ENCODE results near the gene MTRF1.
"Not testable (repeated sequence)": the region's sequence is repeated elsewhere in the genome, so short reads cannot be mapped to it uniquely, and the experiment has no call there.

MTRF1 gene

DNA sequence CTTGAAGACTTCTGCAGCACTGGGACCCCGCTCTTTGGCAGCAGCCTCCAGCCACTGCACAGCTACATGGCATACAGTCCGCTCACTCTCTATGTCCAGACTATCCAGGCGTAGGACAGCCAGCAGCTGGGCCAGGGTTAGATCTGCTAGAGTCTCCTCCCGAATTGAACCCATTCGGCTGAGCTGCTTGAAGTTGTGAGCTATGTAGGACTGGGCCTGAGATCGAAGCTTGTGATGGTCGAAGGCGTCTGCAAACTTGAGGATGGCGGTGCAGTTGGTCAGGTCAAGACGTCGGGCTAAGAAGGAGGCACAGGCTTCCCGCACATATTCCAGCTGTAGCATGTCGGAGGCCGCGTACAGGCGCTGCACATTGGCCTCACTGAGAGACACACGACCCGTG lies 69.9 kb downstream of the MTRF1 start:
- H3K36me3 ChIP-seq (ENCODE audit: insufficient read depth, low read length), result 0 out of 2 replicates have a peak, but pooled peaks cover 5% of the 10 kb centered on the region
- no peak for TF ChIP-seq EZH2 (IDR thresholded peaks at IDR 0.05)
- no peak for TF ChIP-seq FOXP2 (optimal IDR thresholded peaks at IDR 0.05; ENCODE audit: control extremely low read depth, extremely low read length, insufficient read depth)
- no peak for TF ChIP-seq POLR2AphosphoS5 (IDR thresholded peaks at IDR 0.05; ENCODE audit: borderline replicate concordance, low read depth, low read length)
- no peak overlapping the region for H3K27ac ChIP-seq
- 0 out of 2 replicates have a peak, but pooled peaks cover 3% of the 10 kb centered on the region for H3K9me3 ChIP-seq (ENCODE audit: low read depth, low read length)
- DNase-seq (ENCODE audit: low read depth, low spot score), result no peak
- no peak overlapping the region for H3K9ac ChIP-seq (ENCODE audit: insufficient read length)
- no peak overlapping the region for H3K4me3 ChIP-seq

DNA sequence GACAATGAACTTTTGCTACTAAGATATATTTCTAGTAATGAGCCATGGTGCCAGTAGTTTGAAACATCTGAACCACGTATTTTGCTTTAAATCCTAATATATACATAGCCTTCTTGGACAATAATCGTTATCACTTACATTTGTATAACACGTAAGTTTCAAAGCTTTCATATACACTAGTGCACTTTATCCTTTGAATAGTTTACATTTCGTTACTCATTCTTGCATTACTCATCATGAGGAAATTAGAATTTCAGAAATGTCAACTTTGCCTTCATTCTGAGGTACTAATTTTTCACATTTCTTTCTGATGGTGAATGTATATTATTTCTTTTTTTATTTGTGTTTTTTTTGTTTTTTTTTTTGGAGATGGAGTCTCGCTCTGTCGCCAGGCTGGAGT lies 74.8 kb downstream of the MTRF1 start:
- Histone ChIP-seq H3K36me3 (ENCODE audit: insufficient read depth, low read length) (0 out of 2 replicates have a peak, but pooled peaks cover 5% of the 10 kb centered on the region), H3K27ac (no peak overlapping the region), H3K4me3 (no peak overlapping the region), H3K9me3 (ENCODE audit: low read depth, low read length) (no peaks in the 10 kb centered on the region), H3K9ac (ENCODE audit: insufficient read length) (no peak overlapping the region)
- no peak for DNase-seq (ENCODE audit: low read depth, low spot score)
- TF ChIP-seq POLR2AphosphoS5 (IDR thresholded peaks at IDR 0.05; ENCODE audit: borderline replicate concordance, low read depth, low read length) (no peak), EZH2 (IDR thresholded peaks at IDR 0.05) (no peak), FOXP2 (optimal IDR thresholded peaks at IDR 0.05; ENCODE audit: control extremely low read depth, extremely low read length, insufficient read depth) (no peak)

DNA sequence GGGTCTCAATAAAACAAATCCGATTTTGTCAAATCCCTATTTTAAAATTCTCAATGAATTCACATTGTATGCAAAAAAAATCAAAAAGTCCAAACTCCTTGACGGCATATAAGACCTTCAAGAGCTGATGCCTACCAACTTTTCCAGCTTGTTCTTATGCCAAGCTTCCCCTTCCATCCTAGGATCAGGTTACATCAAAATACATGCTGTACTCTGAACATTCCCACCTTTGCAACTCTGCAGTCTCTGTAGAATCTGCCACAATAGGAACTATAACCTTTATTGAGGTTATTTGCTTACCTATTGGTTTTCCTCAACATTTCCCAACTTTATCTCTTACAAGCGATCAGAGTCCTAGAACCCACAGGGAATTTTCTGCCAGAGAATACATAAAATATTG lies 76.9 kb downstream of the MTRF1 start:
- TF ChIP-seq EZH2 (IDR thresholded peaks at IDR 0.05), result no peak
- TF ChIP-seq FOXP2 (optimal IDR thresholded peaks at IDR 0.05; ENCODE audit: control extremely low read depth, extremely low read length, insufficient read depth), result no peak
- no peak for TF ChIP-seq POLR2AphosphoS5 (IDR thresholded peaks at IDR 0.05; ENCODE audit: borderline replicate concordance, low read depth, low read length)
- no peak overlapping the region for H3K4me3 ChIP-seq
- no peaks in the 10 kb centered on the region for H3K36me3 ChIP-seq (ENCODE audit: insufficient read depth, low read length)
- no peaks in the 10 kb centered on the region for H3K9me3 ChIP-seq (ENCODE audit: low read depth, low read length)
- no peak overlapping the region for H3K27ac ChIP-seq
- DNase-seq (ENCODE audit: low read depth, low spot score), result no peak
- H3K9ac ChIP-seq (ENCODE audit: insufficient read length), result no peak overlapping the region

DNA sequence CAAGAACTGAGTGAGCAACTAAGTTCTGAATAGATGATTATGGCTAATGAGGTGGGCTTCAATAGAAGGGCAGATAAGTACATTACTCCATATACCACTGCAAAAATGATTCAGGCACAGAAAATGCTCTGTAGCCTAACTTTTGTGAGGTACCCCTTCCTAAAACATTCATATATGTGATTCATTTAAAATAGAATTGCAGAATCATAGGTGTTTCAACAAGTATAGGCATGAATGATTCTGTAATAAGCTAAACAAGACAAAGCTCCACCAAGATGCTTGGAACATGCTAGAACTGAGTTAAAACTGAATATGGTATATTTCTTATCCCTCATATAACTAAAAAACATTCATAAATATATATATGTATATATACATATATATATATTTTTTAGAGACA lies 81.1 kb downstream of the MTRF1 start:
- no peak overlapping the region for H3K27ac ChIP-seq
- no peak overlapping the region for H3K9ac ChIP-seq (ENCODE audit: insufficient read length)
- TF ChIP-seq EZH2 (IDR thresholded peaks at IDR 0.05), result no peak
- no peak overlapping the region for H3K4me3 ChIP-seq
- no peaks in the 10 kb centered on the region for H3K36me3 ChIP-seq (ENCODE audit: insufficient read depth, low read length)
- H3K9me3 ChIP-seq (ENCODE audit: low read depth, low read length), result no peaks in the 10 kb centered on the region
- no peak for DNase-seq (ENCODE audit: low read depth, low spot score)

DNA sequence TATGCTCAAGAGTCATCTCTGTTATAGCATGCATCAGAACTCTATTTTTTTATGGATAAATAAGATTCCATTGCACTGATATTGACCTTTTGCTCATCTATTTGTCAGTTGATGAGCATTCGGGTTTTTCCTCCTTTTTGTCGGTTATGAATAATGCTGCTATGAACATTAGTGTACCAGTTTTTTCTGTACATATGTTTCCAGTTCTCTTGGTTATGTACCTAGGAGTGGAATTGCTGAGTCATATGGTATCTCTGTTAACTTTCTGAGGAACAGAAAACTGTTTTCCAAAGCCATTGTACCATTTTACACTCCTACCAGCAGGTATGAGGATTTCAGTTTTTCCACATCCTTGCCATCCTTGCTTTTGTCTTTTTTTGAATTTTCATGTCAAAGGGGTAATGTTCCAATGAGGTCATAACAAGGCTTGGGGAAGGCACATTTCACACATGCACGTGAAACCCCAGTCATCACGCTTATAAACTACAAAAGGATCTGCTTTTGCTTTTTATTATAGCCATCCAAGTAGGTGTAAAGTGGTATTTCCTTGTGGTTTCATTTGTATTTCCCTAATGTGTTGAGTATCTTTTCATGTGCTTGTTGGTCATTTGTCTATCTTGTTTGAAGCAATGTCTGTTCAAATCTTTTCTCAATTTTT lies 83.7 kb downstream of the MTRF1 start:
- Histone ChIP-seq H3K36me3 (ENCODE audit: insufficient read depth, low read length) (no peaks in the 10 kb centered on the region), H3K27ac (no peak overlapping the region), H3K9ac (ENCODE audit: insufficient read length) (no peak overlapping the region), H3K4me3 (no peak overlapping the region), H3K9me3 (ENCODE audit: low read depth, low read length) (no peaks in the 10 kb centered on the region)
- no peak for TF ChIP-seq POLR2AphosphoS5 (IDR thresholded peaks at IDR 0.05; ENCODE audit: borderline replicate concordance, low read depth, low read length)
- no peak for TF ChIP-seq EZH2 (IDR thresholded peaks at IDR 0.05)
- TF ChIP-seq FOXP2 (optimal IDR thresholded peaks at IDR 0.05; ENCODE audit: control extremely low read depth, extremely low read length, insufficient read depth), result no peak
- DNase-seq (ENCODE audit: low read depth, low spot score), result no peak

DNA sequence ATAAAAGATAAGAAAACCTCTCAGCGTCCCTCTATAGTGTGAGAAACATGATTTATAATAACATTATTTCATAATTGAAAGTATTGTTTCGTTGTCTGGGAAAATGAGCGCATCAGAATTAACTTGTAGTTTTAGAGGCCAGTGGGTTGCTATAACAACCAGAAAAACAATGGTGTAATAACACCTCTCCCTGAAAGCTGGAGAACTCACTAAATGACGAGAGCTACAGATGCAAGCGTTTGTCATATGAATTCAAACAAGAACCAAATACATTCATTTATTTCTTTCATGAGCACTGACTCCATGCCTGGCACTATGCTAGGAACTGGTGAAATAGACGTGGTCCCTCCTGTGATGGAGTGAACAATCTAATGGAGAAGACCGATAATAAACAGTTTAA lies 85.3 kb downstream of the MTRF1 start:
- Histone ChIP-seq H3K4me3 (no peak overlapping the region), H3K27ac (no peak overlapping the region), H3K9ac (ENCODE audit: insufficient read length) (no peak overlapping the region), H3K9me3 (ENCODE audit: low read depth, low read length) (no peaks in the 10 kb centered on the region), H3K36me3 (ENCODE audit: insufficient read depth, low read length) (no peaks in the 10 kb centered on the region)
- DNase-seq (ENCODE audit: low read depth, low spot score), result no peak
- TF ChIP-seq POLR2AphosphoS5 (IDR thresholded peaks at IDR 0.05; ENCODE audit: borderline replicate concordance, low read depth, low read length), result no peak
- no peak for TF ChIP-seq EZH2 (IDR thresholded peaks at IDR 0.05)
- no peak for TF ChIP-seq FOXP2 (optimal IDR thresholded peaks at IDR 0.05; ENCODE audit: control extremely low read depth, extremely low read length, insufficient read depth)

DNA sequence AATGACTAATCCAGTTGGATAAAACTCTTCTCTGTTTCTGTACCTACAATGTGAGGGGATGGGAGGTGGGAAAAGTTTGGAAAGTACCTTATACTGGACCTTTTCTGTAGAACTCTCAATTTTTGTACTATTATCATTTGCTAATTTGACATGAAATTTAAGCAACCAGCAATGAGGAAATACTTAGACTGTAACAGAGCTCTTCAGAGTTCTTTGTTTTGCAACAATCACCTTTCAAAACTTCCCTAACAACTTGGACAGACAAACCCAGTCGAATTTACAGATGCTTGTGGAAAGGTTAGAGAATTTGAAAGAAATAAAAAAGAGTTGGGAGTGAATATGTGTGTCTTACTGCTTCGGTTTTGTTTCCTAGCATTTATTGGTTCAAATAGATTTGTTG lies 85.8 kb downstream of the MTRF1 start:
- no peak for DNase-seq (ENCODE audit: low read depth, low spot score)
- H3K4me3 ChIP-seq, result no peak overlapping the region
- no peaks in the 10 kb centered on the region for H3K9me3 ChIP-seq (ENCODE audit: low read depth, low read length)
- no peaks in the 10 kb centered on the region for H3K36me3 ChIP-seq (ENCODE audit: insufficient read depth, low read length)
- no peak overlapping the region for H3K27ac ChIP-seq
- no peak for TF ChIP-seq FOXP2 (optimal IDR thresholded peaks at IDR 0.05; ENCODE audit: control extremely low read depth, extremely low read length, insufficient read depth)
- no peak for TF ChIP-seq POLR2AphosphoS5 (IDR thresholded peaks at IDR 0.05; ENCODE audit: borderline replicate concordance, low read depth, low read length)
- TF ChIP-seq EZH2 (IDR thresholded peaks at IDR 0.05), result no peak
- H3K9ac ChIP-seq (ENCODE audit: insufficient read length), result no peak overlapping the region

DNA sequence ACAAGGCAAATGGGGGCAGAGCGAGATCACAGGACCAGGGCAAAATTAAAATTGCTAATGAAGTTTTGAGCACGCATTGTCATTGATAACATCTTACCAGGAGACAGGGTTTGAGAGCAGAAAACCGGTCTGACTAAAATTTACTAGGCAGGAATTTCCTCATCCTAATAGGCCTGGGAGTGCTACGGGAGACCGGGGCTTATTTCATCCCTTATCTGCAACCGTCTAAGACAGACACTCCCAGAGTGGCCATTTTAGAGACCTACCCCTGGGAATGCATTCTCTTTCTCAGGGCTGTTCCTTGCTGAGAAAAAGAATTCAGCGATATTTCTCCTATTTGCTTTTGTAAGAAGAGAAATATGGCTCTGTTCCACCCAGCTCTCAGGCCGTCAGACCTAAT lies 87.8 kb downstream of the MTRF1 start:
- not testable (repeated sequence) for H3K9me3 ChIP-seq (ENCODE audit: low read depth, low read length); DNase-seq (ENCODE audit: low read depth, low spot score); H3K36me3 ChIP-seq (ENCODE audit: insufficient read depth, low read length); H3K4me3 ChIP-seq; H3K27ac ChIP-seq; H3K9ac ChIP-seq (ENCODE audit: insufficient read length)
